IPS-NIHi7 (cell line): ENCODE data around the gene OIP5.
A peak's percentile ranks its signal among the peaks of the same experiment; 100 is the strongest.
"Not testable (repeated sequence)": the region's sequence is repeated elsewhere in the genome, so short reads cannot be mapped to it uniquely, and the experiment has no call there.

ENCODE experiments used
- DNase-seq: peaks from one replicate; pipeline ENCODE4 v3.0.0; 2012; ENCODE audit warnings: mixed read lengths; ENCODE audit errors: extremely low spot score

The OIP5 gene

DNA sequence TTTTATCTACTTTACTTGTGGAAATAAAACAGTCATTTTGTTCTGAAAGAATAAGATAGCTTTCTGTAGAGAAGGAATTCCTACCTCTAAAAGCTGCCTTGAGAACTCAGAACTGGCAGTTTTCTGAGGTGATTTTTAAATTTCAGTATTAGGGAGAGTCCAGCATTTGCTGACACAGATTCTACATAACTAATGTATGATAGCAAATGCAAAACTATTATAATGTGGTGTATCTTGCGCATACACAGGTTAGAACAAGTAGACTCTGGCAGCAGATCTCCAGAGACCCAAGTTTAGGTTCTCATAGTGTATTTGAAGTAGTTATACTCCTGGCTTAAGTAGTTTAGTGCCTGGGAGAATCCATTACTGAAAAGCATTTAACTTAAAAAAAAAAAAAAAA, 30.8 kb downstream of the OIP5 start:
- no peak for DNase-seq

DNA sequence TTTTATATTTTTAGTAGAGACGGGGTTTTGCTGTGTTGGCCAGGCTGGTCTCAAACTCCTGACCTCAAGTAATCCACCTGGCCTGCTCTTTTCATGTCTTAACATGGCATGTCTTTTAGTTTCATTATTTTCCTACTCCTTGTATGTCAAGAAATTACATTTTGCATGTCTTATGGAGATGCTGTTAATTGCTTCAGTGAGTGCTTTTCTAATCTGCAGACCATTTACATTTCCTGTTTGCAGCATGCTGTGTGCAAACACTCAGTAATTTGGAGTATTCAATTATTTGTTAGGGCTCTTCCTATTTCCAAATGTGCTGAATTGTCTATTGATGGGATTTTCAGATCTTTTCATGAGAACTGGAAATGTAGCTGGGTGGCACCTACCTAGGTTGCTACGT, 31.3 kb downstream of the OIP5 start:
- not testable (repeated sequence) for DNase-seq

GRCh38 chr15:41292521-41292920, 39.9 kb downstream of the OIP5 start:
- DNase-seq = no peak

DNA sequence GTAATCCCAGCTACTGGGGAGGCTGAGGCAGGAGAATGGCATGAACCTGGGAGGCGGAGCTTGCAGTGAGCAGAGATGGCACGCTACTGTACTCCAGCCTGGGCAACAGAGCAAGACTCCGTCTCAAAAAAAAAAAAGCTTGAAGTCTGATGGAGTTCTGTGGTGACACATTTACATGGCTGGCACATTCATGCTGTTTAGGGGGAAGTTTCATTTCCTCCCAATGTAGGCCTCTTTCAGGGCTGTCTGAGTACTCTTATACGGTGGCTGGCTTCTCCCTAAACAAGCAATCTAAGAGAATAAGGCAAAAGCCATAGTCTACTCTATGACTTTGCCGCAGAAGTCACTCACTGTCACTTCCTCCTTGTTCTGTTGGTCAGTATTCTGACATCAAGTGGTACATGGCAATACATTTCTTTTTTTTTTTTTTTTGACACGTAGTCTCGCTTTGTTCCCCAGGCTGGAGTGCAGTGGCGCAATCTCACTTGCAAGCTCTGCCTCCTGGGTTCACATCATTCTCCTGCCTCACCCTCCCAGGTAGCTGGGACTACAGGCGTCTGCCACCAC, 41.2 kb downstream of the OIP5 start:
- DNase-seq = no peak

GRCh38 chr15:41289953-41290352, 42.4 kb downstream of the OIP5 start:
- no peak for DNase-seq

- no peak for DNase-seq
These were observed 43.9 kb downstream of the OIP5 start for GRCh38 chr15:41288464-41288863.

DNA sequence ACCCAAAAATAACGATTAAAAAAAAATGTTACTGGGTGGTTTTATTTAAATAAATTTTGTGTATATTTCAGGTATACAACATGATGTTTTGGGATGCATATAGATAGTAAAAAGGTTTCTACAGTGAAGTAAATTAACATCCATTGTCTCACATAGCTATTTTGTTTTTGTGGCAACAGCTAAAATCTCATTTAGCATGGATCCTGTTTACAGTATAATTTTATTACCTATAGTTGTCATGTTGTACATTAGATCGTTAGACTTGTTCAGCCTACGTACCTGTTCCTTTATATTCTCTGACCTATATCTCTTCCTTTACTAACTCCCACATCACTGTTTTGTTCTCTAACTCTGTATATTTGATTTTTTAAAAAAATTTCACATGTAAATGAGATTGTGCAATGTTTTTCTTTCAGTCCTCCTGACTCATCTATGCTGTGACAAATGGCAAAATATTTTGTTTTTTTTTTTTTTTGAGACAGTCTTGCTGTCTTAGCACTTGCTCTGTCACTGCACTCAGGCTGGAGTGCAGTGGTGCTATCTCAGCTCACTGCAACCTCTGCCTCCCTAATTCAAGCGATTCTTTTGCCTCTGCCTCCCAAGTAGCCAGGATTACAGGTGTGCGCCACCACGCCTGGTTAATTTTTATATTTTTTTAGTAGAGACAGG, 45.6 kb downstream of the OIP5 start:
- no peak for DNase-seq

GRCh38 chr15:41285285-41285684, 47.1 kb downstream of the OIP5 start:
- DNase-seq = no peak

DNA sequence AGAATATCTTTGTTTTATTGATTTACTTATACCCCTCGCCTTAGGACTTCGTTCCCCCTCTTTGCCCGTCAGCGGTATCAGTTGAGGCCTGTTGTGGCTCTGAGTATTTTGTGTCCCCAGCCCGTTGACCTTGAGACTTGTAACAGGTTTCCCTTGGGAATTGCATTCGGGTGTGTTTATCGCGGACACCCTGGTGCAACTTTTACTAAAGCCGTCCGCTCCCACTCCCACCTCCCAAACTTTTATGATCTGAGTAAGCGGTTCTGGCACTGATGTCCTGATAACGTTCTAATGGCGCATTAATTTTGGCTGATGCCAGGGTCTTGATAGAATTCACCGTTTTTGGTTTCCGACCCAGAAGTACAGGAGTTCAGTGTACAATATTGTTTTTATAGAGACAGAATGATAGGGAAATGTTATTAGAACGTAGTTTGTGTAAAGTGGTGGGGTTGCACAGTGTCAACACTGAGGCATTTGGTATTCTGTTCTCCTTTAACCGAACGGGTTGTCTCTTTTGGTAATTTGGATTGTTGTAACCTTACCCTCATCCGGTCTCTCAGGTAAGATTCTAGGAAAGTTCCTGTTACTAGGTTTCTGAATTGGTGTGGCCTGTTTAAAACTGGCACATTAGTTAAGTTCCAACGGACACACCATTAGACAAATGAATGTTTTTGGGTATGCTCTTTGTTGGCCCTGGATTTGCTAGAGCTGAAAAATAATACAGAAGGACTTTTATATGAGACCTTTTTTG, 47.8 kb downstream of the OIP5 start:
- DNase-seq = no peak

- DNase-seq = peak; percentile 99
These were observed 48.6 kb downstream of the OIP5 start for GRCh38 chr15:41283653-41284426.

DNA sequence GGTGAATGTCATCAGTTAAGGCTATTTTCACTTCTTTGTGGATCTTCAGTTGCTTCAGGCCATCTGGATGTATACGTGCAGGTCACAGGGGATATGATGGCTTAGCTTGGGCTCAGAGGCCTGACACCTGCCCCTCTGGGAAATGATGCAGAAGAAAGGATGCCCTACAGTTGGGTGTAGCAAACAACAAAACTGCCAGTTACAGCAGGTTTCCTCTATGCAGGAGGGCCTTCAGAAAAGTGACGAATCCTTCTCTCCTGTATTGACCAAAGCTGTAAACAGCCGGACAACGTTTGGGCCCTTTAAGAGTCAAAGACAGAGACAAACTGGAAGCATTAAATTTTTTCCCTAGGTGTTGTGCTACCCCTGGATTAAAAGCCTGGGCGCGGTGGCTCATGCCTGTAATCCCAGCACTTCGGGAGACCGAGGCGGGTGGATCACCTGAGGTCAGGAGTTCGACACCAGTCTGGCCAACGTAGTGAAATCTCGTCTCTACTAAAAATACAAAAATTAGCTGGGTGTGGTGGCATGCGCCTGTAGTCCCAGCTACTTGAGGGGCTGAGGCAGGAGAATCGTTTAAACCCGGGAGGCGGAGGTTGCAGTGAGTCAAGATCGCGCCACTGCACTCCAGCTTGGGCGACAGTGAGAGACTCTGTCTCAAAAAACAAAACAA, 49.3 kb downstream of the OIP5 start:
- DNase-seq = not testable (repeated sequence)

DNA sequence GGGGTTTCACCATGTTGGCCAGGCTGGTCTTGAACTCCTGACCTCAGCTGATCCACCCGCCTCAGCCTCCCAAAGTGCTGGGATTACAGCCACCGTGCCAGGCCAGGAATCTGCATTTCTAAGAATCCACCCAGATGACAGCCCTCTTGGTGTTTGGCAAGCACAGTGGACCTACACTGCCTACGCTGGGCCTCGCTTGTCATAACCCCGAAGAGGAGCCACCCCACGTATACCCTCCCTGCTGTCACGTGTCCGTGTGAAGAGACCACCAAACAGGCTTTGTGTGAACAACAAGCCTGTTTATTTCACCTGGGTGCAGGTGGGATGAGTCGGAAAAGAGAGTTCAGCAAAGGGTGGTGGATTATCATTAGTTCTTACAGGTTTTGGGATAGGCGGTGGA, 50.0 kb downstream of the OIP5 start:
- not testable (repeated sequence) for DNase-seq

GRCh38 chr15:41281236-41281635, 51.2 kb downstream of the OIP5 start:
- no peak for DNase-seq

GRCh38 chr15:41279535-41280283, 52.7 kb downstream of the OIP5 start:
- DNase-seq = no peak

- DNase-seq = no peak
These were observed 54.1 kb downstream of the OIP5 start for GRCh38 chr15:41278319-41278718.

- no peak for DNase-seq
These were observed 55.6 kb downstream of the OIP5 start for GRCh38 chr15:41276831-41277230.

DNA sequence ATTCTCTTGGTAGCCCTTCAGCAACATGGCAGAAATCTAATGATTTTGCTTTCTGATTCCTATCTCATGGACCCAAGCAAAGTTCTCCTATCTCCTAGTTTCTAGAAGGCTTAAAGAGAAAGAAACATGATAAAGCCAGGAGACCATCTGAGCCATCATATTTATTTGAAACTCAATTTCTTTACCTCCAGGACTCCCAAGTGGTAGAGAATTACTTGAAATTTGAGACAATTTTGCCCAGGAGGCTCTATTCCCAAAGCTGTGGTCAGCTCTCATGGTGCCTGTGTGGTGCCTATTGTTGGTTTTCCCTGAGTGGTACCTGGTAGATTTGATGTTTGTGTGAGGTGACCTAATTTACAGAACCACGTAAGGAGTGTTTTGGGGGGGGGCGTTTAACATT, 62.5 kb downstream of the OIP5 start:
- DNase-seq = no peak

DNA sequence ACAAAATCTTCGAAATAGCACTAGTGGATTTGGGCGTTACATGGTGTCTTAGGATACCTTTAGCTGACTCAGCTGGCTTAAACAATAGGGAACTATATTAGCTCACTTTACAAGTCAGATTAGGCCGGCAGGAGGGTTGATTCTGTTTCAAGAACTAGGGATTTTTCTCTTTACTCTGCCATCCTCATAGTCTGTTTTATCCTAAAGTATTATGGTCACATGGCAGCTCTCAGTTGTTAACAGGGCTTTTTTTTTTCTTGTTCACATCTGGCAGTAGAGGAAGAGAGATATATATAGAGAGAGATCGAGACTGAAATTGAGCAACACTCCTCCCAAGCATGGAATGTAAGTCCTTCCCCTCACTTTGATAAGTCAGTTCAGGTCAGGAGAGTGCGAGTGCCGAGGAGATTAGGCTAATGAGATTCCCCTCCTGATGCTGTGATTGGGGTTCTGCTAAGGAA, 68.5 kb downstream of the OIP5 start:
- peak; percentile 65 for DNase-seq

DNA sequence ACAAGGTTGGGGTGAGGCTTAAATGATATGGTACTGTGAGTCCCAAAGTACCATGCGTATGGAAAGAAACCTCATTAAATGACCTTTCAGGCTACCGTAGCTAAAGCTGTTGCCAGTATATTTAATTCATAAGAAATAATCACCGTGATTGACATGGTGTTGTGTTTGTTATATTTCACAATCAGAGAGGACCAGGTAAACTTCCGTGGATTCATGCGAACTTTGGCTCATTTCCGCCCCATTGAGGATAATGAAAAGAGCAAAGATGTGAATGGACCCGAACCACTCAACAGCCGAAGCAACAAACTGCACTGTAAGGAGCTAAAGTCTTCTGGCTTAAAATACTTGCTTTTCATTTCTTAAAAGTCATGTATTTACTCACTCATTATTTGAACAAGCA, 69.8 kb downstream of the OIP5 start:
- DNase-seq = no peak

- not testable (repeated sequence) for DNase-seq
These were observed 71.5 kb downstream of the OIP5 start for GRCh38 chr15:41260924-41261323.
